Activated naive CD4-positive, alpha-beta T cell treated with anti-CD3 and anti-CD28 coated beads for 36 hours (primary cell): Measurements from ENCODE around the gene RHOA. TPM values are rescaled to one million over a fixed set of nuclear protein-coding genes. Genes with fewer than 3 reads are reported as not detected.
"Not testable (repeated sequence)": the region's sequence is repeated elsewhere in the genome, so short reads cannot be mapped to it uniquely, and the experiment has no call there.

Source experiments
- CTCF ChIA-PET: fragments of 350-600 bp; sonication (Branson Sonifier 250); formaldehyde crosslinking; loops from one replicate; lab custom pipeline; 2021; ENCODE audit warnings: antibody characterized with exemption; lab: Charles Lee
- DNase-seq: peaks from one replicate; pipeline ENCODE4 v3.0.0-alpha.2; 2020
- H3K27ac Mint-ChIP-seq: one replicate; pipeline ENCODE4 v1.8.0; 2021; ENCODE audit warnings: mild to moderate bottlenecking, mixed read lengths
- H3K27me3 Mint-ChIP-seq: one replicate; pipeline ENCODE4 v1.8.0; 2021; ENCODE audit warnings: low read depth, mixed read lengths
- H3K36me3 Mint-ChIP-seq: one replicate; pipeline ENCODE4 v1.8.0; 2021; ENCODE audit warnings: low read depth, mixed read lengths
- H3K4me1 Mint-ChIP-seq: one replicate; pipeline ENCODE4 v1.8.0; 2021; ENCODE audit warnings: low read depth, mixed read lengths
- H3K4me3 Mint-ChIP-seq: one replicate; pipeline ENCODE4 v1.8.0; 2021; ENCODE audit warnings: mild to moderate bottlenecking, moderate library complexity, mixed read lengths
- H3K9me3 Mint-ChIP-seq: one replicate; pipeline ENCODE4 v1.8.0; 2021; ENCODE audit warnings: mixed read lengths
- intact Hi-C: fragments of 100-400 bp; cut with micrococcal nuclease; formaldehyde crosslinking; loops from one replicate; pipeline ENCODE4 v1.15.1; 2023
- total RNA-seq, 2 experiments: library from RNA; stranded (reverse); gene quantifications; one replicate each; pipeline ENCODE4 v1.2.3, GENCODE V29; 2021

Gene RHOA
- total RNA-seq, 2 experiments from 2014 or later = 463 to 491 TPM

DNA sequence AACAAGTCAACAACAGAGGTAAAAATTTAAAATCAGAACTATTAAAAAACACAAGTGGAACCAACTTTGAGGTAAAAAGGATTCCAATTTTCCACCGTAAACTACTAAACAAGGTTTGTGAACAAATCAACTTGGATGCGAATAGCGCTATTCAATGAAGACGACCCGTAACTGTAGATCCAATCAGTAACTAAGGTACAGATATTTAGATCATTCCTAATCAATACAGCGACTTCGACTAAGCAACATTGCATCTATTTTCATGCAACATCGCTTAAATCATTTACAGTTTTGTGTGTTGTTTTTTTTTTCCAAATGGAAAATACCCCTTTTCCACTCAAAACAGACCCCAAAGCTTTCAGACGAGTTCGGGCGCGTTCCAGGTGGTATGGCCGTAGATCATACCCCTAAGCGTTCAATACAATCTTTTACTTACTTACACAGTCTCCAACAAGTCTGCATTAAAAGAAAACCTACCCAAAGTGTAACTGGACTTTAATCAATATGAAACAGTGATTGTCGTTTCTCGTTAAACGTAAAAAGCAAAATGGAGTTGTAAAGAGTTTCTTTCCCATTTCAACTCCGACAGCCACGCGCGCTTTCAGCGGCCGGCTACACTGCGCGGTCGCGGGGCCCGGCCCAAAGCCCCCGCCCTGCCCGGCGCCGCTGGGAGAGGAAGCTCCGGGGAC is 786 bp downstream of the RHOA start:
- intact Hi-C loops = loop anchor here (1.0 to 5.0 kb wide), 2 partner anchors 34 to 311 kb away; partner anchors contain the start of gene GMPPB
- DNase-seq = no peak
- CTCF ChIA-PET = interaction anchor here (0.6 kb wide), 1 partner anchor 74 kb away, joined by 4 read pairs; no protein-coding TSS in a partner anchor

DNA sequence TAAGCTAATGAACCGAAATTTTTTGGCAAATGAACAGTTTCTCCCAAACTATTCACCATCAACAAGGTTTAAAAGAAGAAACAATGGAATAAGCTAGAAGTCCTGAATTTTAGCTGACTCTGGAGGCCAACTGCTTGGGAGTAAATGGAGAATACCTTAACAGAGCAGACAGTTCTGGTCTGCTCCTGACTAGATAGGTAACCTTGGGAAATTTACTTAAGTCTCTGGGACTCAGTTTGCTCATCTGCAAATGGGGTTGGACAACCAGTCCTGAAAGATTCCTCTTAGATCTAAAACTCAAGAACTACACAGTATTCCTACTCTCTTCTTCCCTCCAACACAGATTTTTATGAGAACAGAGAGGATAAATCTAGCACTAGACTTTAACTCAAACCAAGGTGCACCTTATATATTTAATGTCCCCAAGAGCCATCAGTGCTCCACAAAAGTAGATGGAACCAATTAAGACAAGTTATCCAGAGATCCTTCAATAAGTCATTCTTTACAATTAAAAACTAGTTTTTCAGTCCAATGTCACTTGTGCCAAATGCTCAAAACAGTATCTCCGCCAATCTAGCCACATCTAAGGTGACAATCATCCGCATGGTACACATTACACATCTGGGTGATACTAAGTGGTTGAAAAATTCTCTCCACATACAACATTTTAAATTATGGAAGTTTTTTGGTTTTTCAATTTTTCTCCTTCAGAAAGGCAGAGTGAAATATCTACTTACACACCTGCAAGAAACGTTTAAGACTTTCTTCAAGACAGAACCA is 1.5 kb downstream of the RHOA start:
- Mint-ChIP-seq H3K36me3 (peaks cover 13% of the 10 kb centered on the region), H3K4me1 (peaks cover 64% of the 10 kb centered on the region), H3K27me3 (no peaks in the 10 kb centered on the region), H3K27ac (peak overlapping the region; percentile 89), H3K9me3 (no peaks in the 10 kb centered on the region), H3K4me3 (peak overlapping the region; percentile 92)
- peak; percentile 41 for DNase-seq
- CTCF ChIA-PET = no interaction called here
- intact Hi-C loops = loop anchor here (1.0 to 5.0 kb wide), 2 partner anchors 33 to 312 kb away; partner anchors contain the start of gene GMPPB

More for the DNA sequence above, 786 bp downstream of the RHOA start:
- Mint-ChIP-seq H3K4me1 (peaks cover 64% of the 10 kb centered on the region), H3K9me3 (no peaks in the 10 kb centered on the region), H3K27me3 (no peaks in the 10 kb centered on the region), H3K36me3 (peaks cover 13% of the 10 kb centered on the region), H3K27ac (peak overlapping the region; percentile 89), H3K4me3 (peak overlapping the region; percentile 92)

DNA sequence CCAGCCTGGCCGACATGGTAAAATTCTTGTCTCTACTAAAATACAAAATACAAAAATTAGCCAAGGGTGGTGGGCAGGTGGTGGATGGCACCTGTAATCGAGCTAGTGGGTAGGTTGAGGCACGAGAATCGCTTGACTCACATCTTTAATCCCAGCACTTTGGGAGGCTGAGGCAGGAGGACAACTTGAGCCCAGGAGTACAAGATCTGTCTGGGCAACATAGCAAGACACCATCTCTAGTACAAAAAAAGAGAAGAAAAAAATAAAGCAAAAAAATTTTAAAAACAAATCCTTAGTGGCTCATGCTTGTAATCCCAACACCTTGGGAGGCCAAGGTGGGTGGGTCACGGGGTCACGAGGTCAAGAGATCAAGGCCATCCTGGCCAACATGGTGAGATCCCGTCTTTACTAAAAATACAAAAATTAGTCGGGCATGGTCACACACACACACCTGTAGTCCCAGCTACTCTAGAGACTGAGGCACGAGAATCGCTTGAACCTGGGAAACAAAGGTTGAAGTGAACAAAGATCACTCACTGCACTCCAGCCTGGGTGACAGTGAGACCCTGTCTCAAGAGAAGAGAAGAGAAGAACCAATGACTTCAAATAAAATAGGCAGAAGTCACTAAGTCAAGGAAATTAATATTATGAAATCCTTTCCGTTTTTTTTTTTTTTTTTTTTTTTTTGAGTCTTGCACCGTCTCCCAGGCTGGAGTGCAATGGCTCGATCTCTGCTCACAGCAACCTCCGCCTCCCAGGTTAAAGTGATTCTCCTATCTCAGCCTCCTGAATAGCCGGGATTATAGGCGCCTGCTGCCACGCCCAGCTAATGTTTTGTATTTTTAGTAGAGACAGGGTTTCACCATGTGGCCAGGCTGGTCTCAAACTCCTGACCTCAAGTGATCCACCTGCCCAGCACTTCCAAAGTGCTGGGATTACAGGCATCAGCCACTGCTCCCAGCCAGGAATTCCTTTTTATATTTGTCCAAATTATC is 4.9 kb downstream of the RHOA start:
- Mint-ChIP-seq H3K9me3 (no peaks in the 10 kb centered on the region), H3K4me3 (no peak overlapping the region), H3K4me1 (peaks cover 50% of the 10 kb centered on the region), H3K27me3 (no peaks in the 10 kb centered on the region), H3K27ac (no peak overlapping the region), H3K36me3 (peaks cover 15% of the 10 kb centered on the region)
- CTCF ChIA-PET = no interaction called here
- intact Hi-C loops = no loop called here
- no peak for DNase-seq

DNA sequence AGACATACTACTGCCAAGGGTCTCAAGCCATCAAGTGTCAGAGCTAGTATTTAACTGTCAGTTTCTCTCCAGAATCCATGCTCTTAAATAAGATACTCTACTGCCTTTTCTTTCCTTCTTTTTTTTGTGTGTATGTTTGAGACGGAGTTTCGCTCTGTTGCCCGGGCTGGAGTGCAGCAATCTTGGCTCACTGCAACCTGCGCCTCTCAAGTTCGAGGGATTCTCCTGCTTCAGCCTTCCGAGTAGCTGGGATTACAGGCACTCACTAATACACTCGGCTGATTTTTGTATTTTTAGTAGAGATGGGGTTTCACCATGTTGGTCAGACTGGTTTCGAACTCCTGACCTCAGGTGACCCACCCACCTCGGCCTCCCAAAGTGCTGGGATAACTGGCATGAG is 6.2 kb downstream of the RHOA start:
- intact Hi-C loops = not testable (repeated sequence)

DNA sequence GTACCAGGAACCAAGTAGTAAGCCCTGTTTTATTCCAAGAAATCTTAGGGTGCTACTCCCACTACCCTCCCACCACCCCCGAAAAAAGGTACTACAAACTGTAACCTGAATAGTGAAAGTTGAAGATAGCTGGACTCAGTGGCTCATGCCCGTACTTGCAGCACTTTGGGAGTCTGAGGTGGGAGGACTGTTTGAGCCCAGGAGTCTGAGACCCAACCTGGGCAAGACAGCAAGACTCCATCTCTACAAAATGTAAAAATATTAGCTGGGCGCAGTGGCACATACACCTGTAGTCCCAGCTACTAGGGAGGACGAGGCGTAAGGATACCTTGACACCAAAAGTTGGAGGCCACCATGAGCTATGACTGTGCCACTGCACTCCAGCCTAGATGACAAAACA is 7.9 kb downstream of the RHOA start:
- intact Hi-C loops = no loop called here

More for the DNA sequence above, 6.2 kb downstream of the RHOA start:
- CTCF ChIA-PET, H3K4me3 Mint-ChIP-seq, DNase-seq, H3K9me3 Mint-ChIP-seq, H3K27me3 Mint-ChIP-seq: not testable (repeated sequence)
- H3K27ac Mint-ChIP-seq = peak overlapping the region; percentile 71
- H3K4me1 Mint-ChIP-seq = peaks cover 59% of the 10 kb centered on the region
- peaks cover 12% of the 10 kb centered on the region for H3K36me3 Mint-ChIP-seq

DNA sequence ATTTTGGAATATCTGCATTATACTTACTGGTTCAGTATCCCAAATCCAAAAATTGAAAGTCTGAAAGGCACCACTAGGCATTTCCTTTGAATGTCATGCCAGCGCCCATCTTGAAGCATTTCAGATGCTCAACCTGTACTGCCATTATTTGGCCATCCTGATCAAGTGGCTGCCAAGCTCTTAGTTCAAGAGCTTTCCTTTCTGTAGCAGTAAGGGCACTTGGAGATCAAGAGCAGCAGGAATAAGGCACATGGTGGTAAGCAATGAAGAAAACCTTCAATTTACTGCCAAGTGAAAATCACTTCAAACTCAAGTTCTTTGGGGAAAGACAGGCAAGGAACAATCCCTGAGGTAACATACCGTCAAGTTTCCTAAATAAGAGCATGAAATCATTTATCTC is 10.0 kb downstream of the RHOA start:
- CTCF ChIA-PET = interaction anchor here (0.7 to 1.0 kb wide), 2 partner anchors 19 to 48 kb away, joined by 3 to 5 read pairs; no protein-coding TSS in a partner anchor
- Mint-ChIP-seq H3K27me3 (no peaks in the 10 kb centered on the region), H3K4me1 (peaks cover 54% of the 10 kb centered on the region), H3K27ac (no peak overlapping the region), H3K4me3 (no peak overlapping the region), H3K9me3 (no peaks in the 10 kb centered on the region), H3K36me3 (peaks cover 19% of the 10 kb centered on the region)
- DNase-seq = no peak
- intact Hi-C loops = no loop called here

More for the DNA sequence above, 7.9 kb downstream of the RHOA start:
- Mint-ChIP-seq H3K4me3 (no peak overlapping the region), H3K36me3 (peaks cover 17% of the 10 kb centered on the region), H3K9me3 (no peaks in the 10 kb centered on the region), H3K4me1 (peaks cover 60% of the 10 kb centered on the region), H3K27ac (no peak overlapping the region), H3K27me3 (no peaks in the 10 kb centered on the region)
- CTCF ChIA-PET = interaction anchor here (0.6 to 0.7 kb wide), 2 partner anchors 39 to 301 kb away, joined by 3 to 6 read pairs; no protein-coding TSS in a partner anchor
- DNase-seq = no peak

DNA sequence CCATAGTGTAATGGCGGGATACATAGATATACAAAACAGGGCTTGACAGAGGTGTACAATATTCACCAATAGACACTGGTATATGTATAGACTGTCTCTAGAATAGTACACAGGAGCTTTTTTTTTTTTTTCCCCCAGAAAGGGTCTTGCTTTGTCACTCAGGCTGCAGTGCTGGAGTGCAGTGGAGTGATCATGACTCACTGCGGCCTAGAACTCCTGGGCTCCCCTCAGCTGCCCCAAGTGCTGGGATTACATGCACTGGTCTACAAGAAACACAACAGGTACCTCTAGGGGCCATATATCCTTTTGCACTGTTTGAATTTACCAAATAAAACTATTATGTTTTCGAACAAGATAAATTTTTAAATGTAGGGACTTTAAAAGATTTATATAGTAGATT is 12.3 kb downstream of the RHOA start:
- CTCF ChIA-PET = no interaction called here
- DNase-seq = no peak

DNA sequence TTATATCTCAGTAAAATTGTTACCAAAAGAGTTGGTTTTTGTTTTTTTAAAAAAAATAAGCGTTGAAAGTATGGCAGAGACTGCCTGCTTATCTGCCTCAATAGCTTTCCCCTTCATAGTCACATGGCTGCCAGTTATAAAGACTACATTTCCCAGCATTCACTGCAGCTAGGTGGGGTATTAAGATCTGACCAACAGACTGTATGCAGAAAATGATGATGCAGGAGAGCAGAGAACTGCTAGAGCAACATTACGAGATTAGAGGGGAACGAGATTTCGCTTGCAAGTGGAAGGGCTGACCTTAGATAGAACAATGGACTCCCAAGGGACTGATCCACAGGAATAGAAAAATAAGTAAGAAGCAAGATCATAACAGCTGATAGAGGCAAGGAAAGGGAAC is 14.3 kb downstream of the RHOA start:
- intact Hi-C loops = no loop called here
- Mint-ChIP-seq H3K4me3 (no peak overlapping the region), H3K36me3 (peaks cover 28% of the 10 kb centered on the region), H3K9me3 (no peaks in the 10 kb centered on the region), H3K27ac (no peak overlapping the region), H3K4me1 (peaks cover 63% of the 10 kb centered on the region), H3K27me3 (no peaks in the 10 kb centered on the region)
- no peak for DNase-seq
- CTCF ChIA-PET = no interaction called here

More for the DNA sequence above, 12.3 kb downstream of the RHOA start:
- Mint-ChIP-seq H3K4me1 (peaks cover 58% of the 10 kb centered on the region), H3K9me3 (no peaks in the 10 kb centered on the region), H3K4me3 (no peak overlapping the region), H3K36me3 (peaks cover 30% of the 10 kb centered on the region), H3K27ac (no peak overlapping the region), H3K27me3 (no peaks in the 10 kb centered on the region)
- intact Hi-C loops = no loop called here

DNA sequence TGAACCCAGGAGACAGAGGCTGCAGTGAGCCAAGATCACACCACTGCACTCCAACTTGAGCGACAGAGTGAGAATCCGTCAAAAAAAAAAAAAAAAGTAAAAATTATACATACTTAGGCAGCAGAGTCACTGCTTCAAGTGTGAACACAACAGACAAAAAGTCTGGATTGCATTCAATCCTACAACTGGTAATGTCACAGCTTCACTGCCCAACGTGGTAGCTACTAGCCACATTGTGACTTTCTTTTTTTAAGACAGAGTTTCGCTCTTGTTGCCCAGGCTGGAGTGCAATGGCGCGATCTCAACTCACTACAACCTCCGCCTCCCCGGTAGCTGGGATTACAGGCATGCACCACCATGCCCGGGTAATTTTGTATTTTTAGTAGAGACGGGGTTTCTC is 20.5 kb downstream of the RHOA start:
- intact Hi-C loops, DNase-seq, CTCF ChIA-PET, H3K4me3 Mint-ChIP-seq, H3K27me3 Mint-ChIP-seq, H3K27ac Mint-ChIP-seq, H3K9me3 Mint-ChIP-seq: not testable (repeated sequence)
- Mint-ChIP-seq H3K36me3 (peaks cover 19% of the 10 kb centered on the region), H3K4me1 (peaks cover 53% of the 10 kb centered on the region)

DNA sequence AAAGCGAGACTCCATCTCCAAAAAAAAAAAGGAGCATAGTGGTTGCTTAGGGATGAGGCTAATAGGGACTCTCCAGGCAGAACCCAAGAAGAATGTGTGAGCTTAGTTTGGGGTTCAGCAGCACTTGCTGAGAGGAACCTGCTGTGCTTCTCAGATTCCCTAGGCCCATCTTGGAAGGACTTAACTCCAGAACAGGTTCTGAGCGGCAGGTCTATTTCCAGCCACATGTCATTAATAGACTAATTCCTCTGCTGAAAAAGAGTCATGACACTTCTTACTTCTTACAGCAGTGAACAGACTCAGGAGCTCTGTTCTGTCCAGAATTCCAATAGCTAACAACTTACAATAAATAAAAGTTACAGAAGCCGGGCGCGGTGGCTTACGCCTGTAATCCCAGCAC is 22.5 kb downstream of the RHOA start:
- CTCF ChIA-PET = interaction anchor here (0.6 kb wide), 2 partner anchors 144 to 1002 kb away, joined by 3 to 5 read pairs; no protein-coding TSS in a partner anchor
- Mint-ChIP-seq H3K27ac (no peak overlapping the region), H3K4me3 (no peak overlapping the region), H3K9me3 (no peaks in the 10 kb centered on the region), H3K4me1 (peaks cover 45% of the 10 kb centered on the region), H3K27me3 (no peaks in the 10 kb centered on the region), H3K36me3 (peaks cover 12% of the 10 kb centered on the region)
- intact Hi-C loops = no loop called here
- DNase-seq = no peak

DNA sequence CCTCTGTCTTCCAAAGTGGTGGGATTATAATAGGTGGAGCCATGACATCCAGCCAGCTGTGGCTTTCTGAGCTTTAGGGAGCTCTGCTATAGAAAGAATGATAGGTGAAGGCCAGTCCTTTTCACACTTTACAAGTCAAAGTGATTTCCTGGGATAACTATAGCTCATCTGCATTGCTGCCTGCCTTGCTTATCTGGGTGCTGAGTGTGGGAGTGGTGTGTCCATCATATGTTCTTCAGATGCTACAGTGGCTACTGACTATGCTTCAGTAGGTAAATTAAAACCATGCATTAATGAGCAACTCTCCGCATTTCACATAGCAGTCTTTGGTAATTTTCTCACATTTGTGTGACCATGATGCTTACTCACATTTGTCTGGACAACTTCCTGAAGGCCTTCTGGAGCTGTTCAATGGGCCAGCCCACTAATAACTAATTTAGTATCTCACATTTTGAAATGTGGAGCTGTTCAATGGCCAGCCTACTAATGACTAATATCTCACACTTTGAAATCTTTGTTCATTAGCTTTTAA is 23.4 kb downstream of the RHOA start:
- CTCF ChIA-PET = no interaction called here
- no peak for DNase-seq
- H3K36me3 Mint-ChIP-seq = peaks cover 10% of the 10 kb centered on the region
- no peaks in the 10 kb centered on the region for H3K9me3 Mint-ChIP-seq
- H3K27ac Mint-ChIP-seq = no peak overlapping the region
- H3K4me3 Mint-ChIP-seq = no peak overlapping the region
- no peaks in the 10 kb centered on the region for H3K27me3 Mint-ChIP-seq
- intact Hi-C loops = no loop called here
- H3K4me1 Mint-ChIP-seq = peaks cover 50% of the 10 kb centered on the region
